ENCODE results near the gene C9orf50.

DNA sequence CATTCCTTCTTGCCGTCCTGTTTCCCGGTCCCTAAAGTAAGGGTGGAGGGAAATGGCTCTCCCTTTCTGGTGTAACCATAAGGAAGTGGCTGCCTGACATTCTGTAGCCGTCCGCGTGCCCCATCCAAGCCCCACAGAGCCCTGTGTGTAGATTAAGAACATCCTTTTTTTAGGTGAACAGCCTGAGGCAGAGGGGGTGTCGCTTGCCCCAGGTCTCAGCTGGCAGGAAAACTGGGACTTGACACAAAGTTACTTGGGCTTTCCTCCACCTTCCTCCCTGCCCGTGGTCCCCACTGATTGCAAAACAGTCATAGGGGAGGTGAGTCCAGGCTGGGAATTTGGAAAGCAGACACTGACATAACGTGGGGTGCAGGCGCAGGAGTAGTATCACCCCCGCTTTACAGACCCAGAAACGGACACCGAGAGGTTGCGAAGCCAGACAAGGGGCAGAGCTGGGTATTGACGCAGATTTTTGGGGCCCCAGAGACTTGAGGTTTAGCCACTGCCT lies 22.8 kb downstream of the C9orf50 start:
- TF ChIP-seq, protein P1, sequence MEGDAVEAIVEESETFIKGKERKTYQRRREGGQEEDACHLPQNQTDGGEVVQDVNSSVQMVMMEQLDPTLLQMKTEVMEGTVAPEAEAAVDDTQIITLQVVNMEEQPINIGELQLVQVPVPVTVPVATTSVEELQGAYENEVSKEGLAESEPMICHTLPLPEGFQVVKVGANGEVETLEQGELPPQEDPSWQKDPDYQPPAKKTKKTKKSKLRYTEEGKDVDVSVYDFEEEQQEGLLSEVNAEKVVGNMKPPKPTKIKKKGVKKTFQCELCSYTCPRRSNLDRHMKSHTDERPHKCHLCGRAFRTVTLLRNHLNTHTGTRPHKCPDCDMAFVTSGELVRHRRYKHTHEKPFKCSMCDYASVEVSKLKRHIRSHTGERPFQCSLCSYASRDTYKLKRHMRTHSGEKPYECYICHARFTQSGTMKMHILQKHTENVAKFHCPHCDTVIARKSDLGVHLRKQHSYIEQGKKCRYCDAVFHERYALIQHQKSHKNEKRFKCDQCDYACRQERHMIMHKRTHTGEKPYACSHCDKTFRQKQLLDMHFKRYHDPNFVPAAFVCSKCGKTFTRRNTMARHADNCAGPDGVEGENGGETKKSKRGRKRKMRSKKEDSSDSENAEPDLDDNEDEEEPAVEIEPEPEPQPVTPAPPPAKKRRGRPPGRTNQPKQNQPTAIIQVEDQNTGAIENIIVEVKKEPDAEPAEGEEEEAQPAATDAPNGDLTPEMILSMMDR (IDR thresholded peaks at IDR 0.05), result no peak
- no peak for TF ChIP-seq POLR2A (IDR thresholded peaks at IDR 0.05)
